HFFc6 (cell line): ENCODE data around the gene SNRPD2. TPM values are rescaled to one million over a fixed set of nuclear protein-coding genes. Genes with fewer than 3 reads are reported as not detected.

ENCODE experiments used
- DNase-seq: peaks from one replicate; pipeline ENCODE4 v3.0.0-alpha.2; 2018
- H3K27ac Mint-ChIP-seq: 2 replicates; pipeline ENCODE4 v1.8.0; 2020; ENCODE audit warnings: mild to moderate bottlenecking, mixed read lengths
- H3K27me3 Mint-ChIP-seq: 2 replicates; pipeline ENCODE4 v1.8.0; 2021; ENCODE audit warnings: mild to moderate bottlenecking, moderate library complexity, mixed read lengths; ENCODE audit not compliant: insufficient read depth
- H3K36me3 Mint-ChIP-seq: 2 replicates; pipeline ENCODE4 v1.8.0; 2021; ENCODE audit warnings: low read depth, mixed read lengths
- H3K4me1 Mint-ChIP-seq: 2 replicates; pipeline ENCODE4 v1.8.0; 2020; ENCODE audit warnings: low read depth, mixed read lengths
- H3K4me3 Mint-ChIP-seq: 2 replicates; pipeline ENCODE4 v1.8.0; 2020; ENCODE audit warnings: mild to moderate bottlenecking, moderate library complexity, mixed read lengths
- H3K9me3 Mint-ChIP-seq: 2 replicates; pipeline ENCODE4 v1.8.0; 2020; ENCODE audit warnings: mild to moderate bottlenecking, mixed read lengths
- CTCF ChIP-seq: fragments of 200-600 bp; sonication (generic); IDR thresholded peaks from 2 replicates; pipeline ENCODE4 v1.5.0; 2021; ENCODE audit warnings: antibody characterized with exemption, mild to moderate bottlenecking
- long read RNA-seq: library from polyadenylated mRNA; unstranded; transcript quantifications from one replicate; pipeline ENCODE4 v2.0.0, GENCODE V29; 2019
- total RNA-seq, 6 experiments: library from RNA; stranded (reverse); fragmentation: NEBNext Ultra II Directional; extraction: Animal tissue kit (Norgen Biotek cat#: 25700); gene quantifications; 2 replicates in 1 of 6; 3 replicates in 5 of 6; pipeline ENCODE4 v1.2.3, GENCODE V29; 2021

Gene SNRPD2
- total RNA-seq = 100 to 1,000 TPM; 470 to 573 (median 517) TPM
- long read RNA-seq, transcript SNRPD2-201 (3 exons, 901 nt) = major isoform, 205 of 230 reads
- long read RNA-seq, partial matches to known transcripts = 19 of 230 reads
- long read RNA-seq, other reads (novel, unspliced or antisense) = 2 of 230 reads

- DNase-seq = peak; percentile 95
- Mint-ChIP-seq H3K4me1 (peaks cover 19% of the 10 kb centered on the region), H3K4me3 (peak within 1 kb of the TSS; percentile 99), H3K27me3 (peaks cover 3% of the 10 kb centered on the region; the same call in 1 of the 2 replicates), H3K36me3 (peaks cover 13% of the 10 kb centered on the region), H3K27ac (peak within 1 kb of the TSS; percentile 96), H3K9me3 (peaks cover 5% of the 10 kb centered on the region)
- TF ChIP-seq CTCF = peak; percentile 57
Measured at GRCh38 chr19:45691516-45692186, at the start of gene SNRPD2. Gene SNRPD2, minus strand, starts transcription at chr19:45691953. Its CDS starts 65 bp downstream, at chr19:45691888.

- H3K36me3 Mint-ChIP-seq = no peaks in the 10 kb centered on the region
- no peak for DNase-seq
- H3K4me3 Mint-ChIP-seq = no peak overlapping the region
- H3K4me1 Mint-ChIP-seq = no peaks in the 10 kb centered on the region
- no peak overlapping the region for H3K27ac Mint-ChIP-seq
- TF ChIP-seq CTCF = no peak
- H3K9me3 Mint-ChIP-seq = no peaks in the 10 kb centered on the region
- peaks cover 8% of the 10 kb centered on the region for H3K27me3 Mint-ChIP-seq
Measured at GRCh38 chr19:45739498-45740439, 48.0 kb upstream of the SNRPD2 start.

- H3K36me3 Mint-ChIP-seq = peaks cover 1% of the 10 kb centered on the region; the same call in 1 of the 2 replicates
- H3K27me3 Mint-ChIP-seq = peaks cover 4% of the 10 kb centered on the region
- H3K4me3 Mint-ChIP-seq = no peak within 1 kb of the TSS
- TF ChIP-seq CTCF = no peak
- H3K4me1 Mint-ChIP-seq = peaks cover 11% of the 10 kb centered on the region
- no peaks in the 10 kb centered on the region for H3K9me3 Mint-ChIP-seq
- H3K27ac Mint-ChIP-seq = no peak within 1 kb of the TSS
- DNase-seq = no peak
Measured at GRCh38 chr19:45733160-45733810, 41.5 kb upstream of the SNRPD2 start, which contains the start of gene MEIOSIN. Gene MEIOSIN, plus strand, starts transcription at chr19:45733439. Its CDS starts 1,938 bp downstream, at chr19:45735377.

GRCh38 chr19:45730368-45731288 lies 38.9 kb upstream of the SNRPD2 start, which contains the start of gene FBXO46:
Gene FBXO46, minus strand, starts transcription at chr19:45730896. Its CDS starts 17,401 bp downstream, at chr19:45713495.
- peak within 1 kb of the TSS; percentile 97 for H3K4me3 Mint-ChIP-seq
- H3K4me1 Mint-ChIP-seq = peaks cover 16% of the 10 kb centered on the region
- H3K36me3 Mint-ChIP-seq = peaks cover 6% of the 10 kb centered on the region; the same call in 1 of the 2 replicates
- peaks cover 2% of the 10 kb centered on the region; the same call in 1 of the 2 replicates for H3K27me3 Mint-ChIP-seq
- no peaks in the 10 kb centered on the region for H3K9me3 Mint-ChIP-seq
- DNase-seq = peak; percentile 98
- TF ChIP-seq CTCF = peak; percentile 22
- peak within 1 kb of the TSS; percentile 70 for H3K27ac Mint-ChIP-seq
